Measurements from ENCODE around the gene BARHL1.

BARHL1 gene

DNA sequence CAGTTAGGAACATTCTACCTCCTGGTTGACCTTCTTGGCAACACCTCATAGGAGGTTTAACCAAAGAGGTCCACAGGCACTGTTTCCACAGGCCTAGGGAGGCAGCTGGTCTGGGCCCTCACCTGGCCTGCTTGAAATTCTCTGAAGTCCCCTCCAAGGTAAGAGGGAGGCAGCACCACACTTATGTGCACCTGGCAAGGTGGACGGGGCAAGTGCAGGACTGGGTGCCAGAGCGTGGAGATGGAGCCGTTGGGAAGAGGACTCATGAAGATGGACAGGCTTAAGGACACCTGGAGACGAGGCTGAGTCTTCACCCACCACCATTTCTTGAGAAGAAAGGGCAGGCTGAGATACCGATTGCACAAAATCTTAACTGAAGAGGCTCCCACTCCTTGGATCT lies 6.6 kb upstream of the BARHL1 start:
- CTCF ChIA-PET = no interaction called here
- no peak for TF ChIP-seq NFRKB (IDR thresholded peaks at IDR 0.05)
- TF ChIP-seq LEF1 (IDR thresholded peaks at IDR 0.05; ENCODE audit: borderline replicate concordance) = no peak
- no peak for TF ChIP-seq CTBP1 (IDR thresholded peaks at IDR 0.05; ENCODE audit: borderline replicate concordance)
- TF ChIP-seq ARNT (IDR thresholded peaks at IDR 0.05) = no peak
- no peak for TF ChIP-seq HDGF (IDR thresholded peaks at IDR 0.05; ENCODE audit: borderline replicate concordance)
- TF ChIP-seq TARDBP (IDR thresholded peaks at IDR 0.05) = no peak
- TF ChIP-seq ZNF384 (IDR thresholded peaks at IDR 0.05) = no peak
- no peak for TF ChIP-seq L3MBTL2 (conservative IDR thresholded peaks at IDR 0.05)
- DNase-seq (ENCODE audit: extremely low spot score) = no peak
- POLR2A ChIA-PET = no interaction called here

DNA sequence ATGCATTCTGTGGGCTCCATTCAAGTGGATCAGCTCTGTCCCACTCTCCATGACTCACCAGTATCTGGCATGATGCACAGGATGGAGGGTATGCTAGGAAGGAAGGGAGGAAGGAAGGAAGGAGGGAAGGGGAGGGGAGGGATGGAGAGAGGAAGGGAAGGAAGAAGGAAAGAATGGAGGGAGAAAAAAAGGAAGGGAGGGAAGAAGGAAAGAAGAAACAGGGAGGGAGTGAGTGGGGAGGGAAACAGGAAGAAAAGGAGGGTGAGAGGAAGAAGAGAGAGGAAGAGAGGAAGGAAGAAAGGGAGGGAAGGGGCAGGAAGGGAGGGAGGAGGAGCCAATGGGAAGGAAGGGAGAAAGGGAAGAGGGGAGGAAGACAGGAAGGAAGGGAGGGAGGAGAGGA lies 5.3 kb upstream of the BARHL1 start:
- ChIA-PET POLR2A (no interaction called here), CTCF (interaction anchor here (0.5 kb wide), 2 partner anchors 119 to 164 kb away, joined by 3 read pairs; no protein-coding TSS in a partner anchor)
- no peak for DNase-seq (ENCODE audit: extremely low spot score)
- TF ChIP-seq ARNT (IDR thresholded peaks at IDR 0.05) (no peak), ELF4 (IDR thresholded peaks at IDR 0.05) (no peak), HDGF (IDR thresholded peaks at IDR 0.05; ENCODE audit: borderline replicate concordance) (no peak), FOXM1 (IDR thresholded peaks at IDR 0.05; ENCODE audit: borderline replicate concordance) (no peak), CTBP1 (IDR thresholded peaks at IDR 0.05; ENCODE audit: borderline replicate concordance) (no peak), SUZ12 (IDR thresholded peaks at IDR 0.05) (no peak), LEF1 (IDR thresholded peaks at IDR 0.05; ENCODE audit: borderline replicate concordance) (no peak), ZNF384 (IDR thresholded peaks at IDR 0.05) (no peak)

GRCh38 chr9:132578367-132578932 lies 4.0 kb upstream of the BARHL1 start:
- TF ChIP-seq BHLHE40 (IDR thresholded peaks at IDR 0.05; ENCODE audit: borderline replicate concordance) (no peak), ZNF384 (IDR thresholded peaks at IDR 0.05) (no peak), CTBP1 (IDR thresholded peaks at IDR 0.05; ENCODE audit: borderline replicate concordance) (no peak), NFRKB (IDR thresholded peaks at IDR 0.05) (no peak), PKNOX1 (IDR thresholded peaks at IDR 0.05) (no peak), TARDBP (IDR thresholded peaks at IDR 0.05) (no peak), FOXM1 (IDR thresholded peaks at IDR 0.05; ENCODE audit: borderline replicate concordance) (no peak), HDGF (IDR thresholded peaks at IDR 0.05; ENCODE audit: borderline replicate concordance) (no peak)
- no peak for DNase-seq (ENCODE audit: extremely low spot score)
- POLR2A ChIA-PET = no interaction called here
- CTCF ChIA-PET = no interaction called here

- TF ChIP-seq PKNOX1 (IDR thresholded peaks at IDR 0.05) (no peak), BHLHE40 (IDR thresholded peaks at IDR 0.05; ENCODE audit: borderline replicate concordance) (no peak), SUZ12 (IDR thresholded peaks at IDR 0.05) (no peak), FOXM1 (IDR thresholded peaks at IDR 0.05; ENCODE audit: borderline replicate concordance) (no peak), LEF1 (IDR thresholded peaks at IDR 0.05; ENCODE audit: borderline replicate concordance) (no peak), HDGF (IDR thresholded peaks at IDR 0.05; ENCODE audit: borderline replicate concordance) (no peak), FOXK2 (IDR thresholded peaks at IDR 0.05) (no peak), ARNT (IDR thresholded peaks at IDR 0.05) (no peak), FOXA1 (IDR thresholded peaks at IDR 0.05) (no peak), NFRKB (IDR thresholded peaks at IDR 0.05) (no peak), L3MBTL2 (conservative IDR thresholded peaks at IDR 0.05) (no peak), TARDBP (IDR thresholded peaks at IDR 0.05) (no peak), ZNF384 (IDR thresholded peaks at IDR 0.05) (no peak), ELF4 (IDR thresholded peaks at IDR 0.05) (no peak), CTBP1 (IDR thresholded peaks at IDR 0.05; ENCODE audit: borderline replicate concordance) (no peak), SP1 (IDR thresholded peaks at IDR 0.05) (no peak)
- no peak for DNase-seq (ENCODE audit: extremely low spot score)
- POLR2A ChIA-PET = no interaction called here
- CTCF ChIA-PET = no interaction called here
These were observed 3.0 kb upstream of the BARHL1 start for GRCh38 chr9:132579427-132579798.

- ChIA-PET POLR2A (no interaction called here), CTCF (no interaction called here)
- TF ChIP-seq ELF4 (IDR thresholded peaks at IDR 0.05) = no peak
- DNase-seq (ENCODE audit: extremely low spot score) = no peak
These were observed 579 bp downstream of the BARHL1 start for GRCh38 chr9:132582786-132583583.

DNA sequence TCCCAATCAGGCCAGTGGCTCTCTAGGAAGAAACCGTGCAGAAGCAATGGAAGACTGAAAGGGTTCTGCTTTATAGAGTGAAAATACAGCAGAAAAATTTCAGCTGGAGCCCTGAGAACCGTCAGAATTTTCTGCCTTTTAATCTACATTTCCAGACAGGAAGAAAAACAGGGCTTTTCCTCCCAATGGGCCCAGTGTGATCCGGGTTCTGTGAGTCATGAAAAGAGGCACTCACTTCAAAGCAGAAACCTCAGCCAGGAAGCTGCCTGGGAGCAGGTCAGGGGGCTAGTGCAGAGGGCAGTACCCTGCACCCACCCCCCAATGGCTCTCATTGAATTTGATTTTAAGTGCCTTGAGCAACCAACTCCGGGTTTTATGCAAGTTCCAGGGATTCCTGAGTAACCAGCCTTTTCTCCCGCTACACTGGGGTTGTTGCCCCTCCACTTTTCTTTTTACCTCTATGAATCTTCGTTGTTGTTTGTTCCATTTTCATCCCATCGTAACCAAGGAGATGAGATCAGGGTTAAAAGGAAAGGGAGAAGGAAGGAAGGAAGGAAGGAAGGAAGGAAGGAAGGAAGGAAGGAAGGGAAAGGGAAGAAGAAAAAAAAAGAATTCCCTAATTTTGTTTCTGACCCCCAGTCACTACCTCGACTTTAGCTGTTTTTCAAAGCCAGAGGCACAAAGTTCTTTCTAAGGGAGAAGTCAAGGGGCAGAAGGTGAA lies 1.3 kb downstream of the BARHL1 start:
- DNase-seq (ENCODE audit: extremely low spot score) = no peak
- ChIA-PET POLR2A (no interaction called here), CTCF (no interaction called here)
- TF ChIP-seq FOXK2 (IDR thresholded peaks at IDR 0.05) = no peak
